Hepatocyte (in vitro differentiated cells): ENCODE data around the gene DOCK2.

Source experiments
- CTCF ChIP-seq: fragments of 200-600 bp; sonication (generic); IDR thresholded peaks from 2 replicates; pipeline ENCODE4 v1.5.1; 2016; ENCODE audit warnings: antibody characterized with exemption, mild to moderate bottlenecking; ENCODE audit not compliant: poor library complexity
- EZH2 ChIP-seq: fragments of 200-600 bp; sonication (generic); IDR thresholded peaks from 2 replicates; pipeline ENCODE4 v1.6.1; 2016; ENCODE audit warnings: antibody characterized with exemption, mild to moderate bottlenecking, borderline replicate concordance
- EZH2phosphoT487 ChIP-seq: fragments of 200-600 bp; sonication (generic); IDR thresholded peaks from one replicate; pipeline ENCODE4 v1.6.1; 2018; ENCODE audit warnings: antibody characterized with exemption, mild to moderate bottlenecking, low read depth, moderate library complexity; ENCODE audit not compliant: unreplicated experiment, severe bottlenecking

DNA sequence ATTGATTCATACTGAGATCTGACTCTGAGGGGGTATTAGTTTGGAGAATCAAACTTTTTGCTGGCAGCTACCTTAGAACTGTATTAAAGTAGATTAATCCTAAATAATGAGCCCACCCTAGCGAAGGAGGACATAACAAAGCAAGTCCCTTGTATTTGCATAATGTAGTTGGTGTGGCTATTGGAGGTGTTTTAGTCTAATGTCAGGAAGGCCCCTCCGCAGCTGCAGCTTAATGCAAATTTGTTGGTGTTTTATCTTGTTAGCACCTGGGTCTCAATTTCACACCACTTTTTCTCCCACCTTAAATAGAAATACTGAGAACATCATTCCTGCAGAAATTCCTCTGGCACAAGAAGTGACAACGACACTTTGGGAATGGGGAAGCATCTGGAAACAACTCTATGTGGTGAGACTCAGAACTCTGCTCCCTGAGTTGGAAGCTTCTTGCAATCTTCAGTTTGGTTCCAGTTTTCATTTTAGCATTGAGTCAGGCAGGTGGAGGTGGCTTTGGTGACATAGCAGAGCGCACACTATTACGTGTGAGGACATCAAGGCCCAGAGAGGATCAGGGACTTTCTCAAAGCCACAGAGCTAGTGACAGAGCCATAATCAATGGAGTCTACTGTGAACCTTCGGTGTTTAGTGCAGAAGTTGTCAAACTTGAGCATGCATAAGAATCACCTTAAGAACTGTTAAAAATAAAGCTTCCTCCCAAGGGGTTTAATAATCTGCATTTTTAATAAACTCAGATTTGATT lies 33.9 kb downstream of the DOCK2 start:
- no peak for TF ChIP-seq CTCF
- no peak for TF ChIP-seq EZH2
- TF ChIP-seq EZH2phosphoT487 = no peak
